Measurements from ENCODE around the gene VAPA.

The VAPA gene
- total RNA-seq, result 87.1 to 299 (median 220) reads per million in 18 experiments

- peak; percentile 96 to 99 for DNase-seq
These were observed at the start of gene VAPA for GRCh38 chr18:9913526-9914333. TSS of gene VAPA (plus strand) at chr18:9914016. CDS start at chr18:9914257, 241 bp downstream.

- DNase-seq, result peak; percentile 79 to 95
These were observed 47.9 kb upstream of the VAPA start for GRCh38 chr18:9865764-9866490.

- DNase-seq, result peak; percentile 78 to 95
These were observed 47.2 kb upstream of the VAPA start for GRCh38 chr18:9866627-9867026.

- peak; percentile 65 to 88 for DNase-seq
These were observed 46.7 kb upstream of the VAPA start for GRCh38 chr18:9867071-9867594.

GRCh38 chr18:9868857-9869714 is 44.7 kb upstream of the VAPA start:
- DNase-seq, result no peak

GRCh38 chr18:9869715-9870430 is 43.9 kb upstream of the VAPA start:
- peak; percentile 60 to 63 for DNase-seq

- DNase-seq, result no peak
These were observed 43.3 kb upstream of the VAPA start for GRCh38 chr18:9870431-9871008.

GRCh38 chr18:9871244-9871746 is 42.5 kb upstream of the VAPA start:
- no peak for DNase-seq

GRCh38 chr18:9872823-9873222 is 41.0 kb upstream of the VAPA start:
- DNase-seq, result no peak

- DNase-seq, result no peak
These were observed 39.1 kb upstream of the VAPA start for GRCh38 chr18:9874728-9875127.

GRCh38 chr18:9876212-9876866 is 37.5 kb upstream of the VAPA start:
- DNase-seq, result no peak

- DNase-seq, result no peak
These were observed 36.8 kb upstream of the VAPA start for GRCh38 chr18:9876867-9877654.

- no peak for DNase-seq
These were observed 36.2 kb upstream of the VAPA start for GRCh38 chr18:9877655-9878014.

GRCh38 chr18:9878095-9878494 is 35.7 kb upstream of the VAPA start:
- no peak for DNase-seq

- no peak for DNase-seq
These were observed 35.0 kb upstream of the VAPA start for GRCh38 chr18:9878783-9879242.

GRCh38 chr18:9884090-9884489 is 29.7 kb upstream of the VAPA start:
- DNase-seq, result no peak

GRCh38 chr18:9884532-9885140 is 29.2 kb upstream of the VAPA start:
- peak; percentile 18 to 40 for DNase-seq

GRCh38 chr18:9885170-9886004 is 28.4 kb upstream of the VAPA start, which contains the start of gene TXNDC2:
TSS of gene TXNDC2 (plus strand) at chr18:9885973. CDS start at chr18:9886681, 708 bp downstream.
- no peak for DNase-seq
